ENCODE results near the gene RNF144B.
"Not testable (repeated sequence)": the region's sequence is repeated elsewhere in the genome, so short reads cannot be mapped to it uniquely, and the experiment has no call there.

Gene RNF144B

GRCh38 chr6:18371656-18372055, 15.5 kb upstream of the RNF144B start:
- DNase-seq (ENCODE audit: low read depth) = no peak

- no peak for DNase-seq (ENCODE audit: low read depth)
Measured at GRCh38 chr6:18380158-18380836, 6.9 kb upstream of the RNF144B start.

- DNase-seq (ENCODE audit: low read depth) = no peak
Measured at GRCh38 chr6:18380851-18381250, 6.3 kb upstream of the RNF144B start.

- DNase-seq (ENCODE audit: low read depth) = no peak
Measured at GRCh38 chr6:18383441-18383840, 3.7 kb upstream of the RNF144B start.

- DNase-seq (ENCODE audit: low read depth) = no peak
Measured at GRCh38 chr6:18384621-18385020, 2.5 kb upstream of the RNF144B start.

GRCh38 chr6:18386298-18386976, 713 bp upstream of the RNF144B start:
- no peak for DNase-seq (ENCODE audit: low read depth)

GRCh38 chr6:18388271-18388670, 1.1 kb downstream of the RNF144B start:
- no peak for DNase-seq (ENCODE audit: low read depth)

- DNase-seq (ENCODE audit: low read depth) = no peak
Measured at GRCh38 chr6:18388942-18389341, 1.8 kb downstream of the RNF144B start.

- no peak for DNase-seq (ENCODE audit: low read depth)
Measured at GRCh38 chr6:18389479-18389878, 2.3 kb downstream of the RNF144B start.

- DNase-seq (ENCODE audit: low read depth) = no peak
Measured at GRCh38 chr6:18390476-18390875, 3.3 kb downstream of the RNF144B start.

GRCh38 chr6:18391023-18391422, 3.9 kb downstream of the RNF144B start:
- DNase-seq (ENCODE audit: low read depth) = no peak

GRCh38 chr6:18392346-18392877, 5.3 kb downstream of the RNF144B start:
- no peak for DNase-seq (ENCODE audit: low read depth)

- DNase-seq (ENCODE audit: low read depth) = no peak
Measured at GRCh38 chr6:18393698-18394097, 6.5 kb downstream of the RNF144B start.

GRCh38 chr6:18395177-18395855, 8.2 kb downstream of the RNF144B start:
- no peak for DNase-seq (ENCODE audit: low read depth)

- DNase-seq (ENCODE audit: low read depth) = no peak
Measured at GRCh38 chr6:18395856-18396197, 8.7 kb downstream of the RNF144B start.

GRCh38 chr6:18397701-18398100, 10.6 kb downstream of the RNF144B start:
- DNase-seq (ENCODE audit: low read depth) = no peak

GRCh38 chr6:18398225-18398624, 11.1 kb downstream of the RNF144B start:
- DNase-seq (ENCODE audit: low read depth) = not testable (repeated sequence)

- DNase-seq (ENCODE audit: low read depth) = no peak
Measured at GRCh38 chr6:18400831-18401446, 13.8 kb downstream of the RNF144B start.

GRCh38 chr6:18404965-18405364, 17.8 kb downstream of the RNF144B start:
- not testable (repeated sequence) for DNase-seq (ENCODE audit: low read depth)

GRCh38 chr6:18405477-18406293, 18.5 kb downstream of the RNF144B start:
- no peak for DNase-seq (ENCODE audit: low read depth)

GRCh38 chr6:18406955-18407749, 20.0 kb downstream of the RNF144B start:
- no peak for DNase-seq (ENCODE audit: low read depth)
